Adrenal gland (tissue), 12 donors: Measurements from ENCODE around the gene OR2C3. TPM values are rescaled to one million over a fixed set of nuclear protein-coding genes. Genes with fewer than 3 reads are reported as not detected.
"Not testable (repeated sequence)": the region's sequence is repeated elsewhere in the genome, so short reads cannot be mapped to it uniquely, and the experiment has no call there.

Experiments
- DNase-seq, 7 donors: peaks; one replicate each; pipeline ENCODE4 v3.0.0-alpha.2; 2019 to 2020
- H3K27ac ChIP-seq, 5 donors: fragments of 200-600 bp; sonication (generic) in 4 of 5; 1 replicate in 3 of 5; 2 replicates in 2 of 5; pipeline versions ENCODE4 v1.5.1 to v1.8.0; 2016 to 2020; ENCODE audit warnings: mild to moderate bottlenecking in 1 of 5
- H3K27me3 ChIP-seq: fragments of 200-600 bp; 2 replicates; pipeline ENCODE4 v1.8.0; 2021
- H3K36me3 ChIP-seq, 2 donors: fragments of 200-600 bp; replicated peaks in 1 of 2; 1 replicate in 1 of 2; 2 replicates in 1 of 2; pipeline versions ENCODE4 v1.5.1 to v1.8.0; 2018 to 2022
- H3K4me1 ChIP-seq, 2 donors: fragments of 200-600 bp; replicated peaks in 1 of 2; 1 replicate in 1 of 2; 2 replicates in 1 of 2; pipeline versions ENCODE4 v1.5.1 to v1.8.0; 2018 to 2021
- H3K4me3 ChIP-seq, 4 donors: fragments of 200-600 bp; sonication (generic) in 3 of 4; one replicate each; pipeline ENCODE4 v1.5.1; 2016 to 2018
- H3K9me3 ChIP-seq, 3 donors: fragments of 200-600 bp; sonication (generic) in 1 of 3; replicated peaks in 1 of 3; 1 replicate in 2 of 3; 2 replicates in 1 of 3; pipeline versions ENCODE4 v1.5.1 to v1.8.0; 2016 to 2021
- CTCF ChIP-seq, 6 experiments: fragments of 450-650 bp in 4 of 6; fragments of 200-600 bp in 2 of 6; sonication (generic) in 1 of 6; IDR thresholded peaks; 1 replicate in 5 of 6; 2 replicates in 1 of 6; pipeline versions ENCODE4 v1.5.1 to v1.8.0; 2016 to 2021; ENCODE audit warnings: antibody characterized with exemption in 6 of 6, mild to moderate bottlenecking in 2 of 6, moderate library complexity in 1 of 6
- POLR2A ChIP-seq, 2 donors: fragments of 450-650 bp; IDR thresholded peaks; one replicate each; pipeline ENCODE4 v1.6.1; 2017; ENCODE audit warnings: antibody characterized with exemption in 2 of 2, mild to moderate bottlenecking in 2 of 2, moderate library complexity in 1 of 2
- WGBS, 4 donors: extraction: QIAGEN DNeasy Blood & Tissue Kit in 2 of 4; methylation state at CpG; one replicate each; pipeline versions ENCODE4 v1.1.5 to v1.1.7; 2013 to 2017; 5-methylcytosine and 5-hydroxymethylcytosine counted together
- intact Hi-C, 2 donors: fragments of 100-400 bp; cut with DNase I; formaldehyde crosslinking; loops; one replicate each; pipeline versions ENCODE4 v1.14.1 to v1.15.0; 2022 to 2023
- polyA plus RNA-seq, 3 donors: library from polyadenylated mRNA; stranded (reverse); fragments of 200-250 nt in 2 of 3; fragments of 350-450 nt in 1 of 3; fragmentation: Illumina TruSeq in 1 of 3; extraction: RNeasy Lipid Tissue Mini Kit (QIAGEN cat#74804) in 1 of 3; gene quantifications; one replicate each; pipeline ENCODE4 v1.2.3, GENCODE V29; 2013 to 2014
- total RNA-seq, 9 donors: library from RNA; depleted of rRNA in 4 of 9; stranded (reverse); fragments of >200 nt in 4 of 9; fragments of 120-200 nt in 1 of 9; fragmentation: NEBNext Ultra II Directional in 1 of 9; extraction: Animal tissue kit (Norgen Biotek cat#: 25700) in 1 of 9; gene quantifications; one replicate each; pipeline versions ENCODE4 v1.1.0 to v1.2.4, GENCODE V29; 2013 to 2023
- donor health status: healthy with polysubstance abuse.
- donor health status: Bipolar disorder and iron deficiency.
- donor health status: DM: yes; HTN: yes; CAD: no.
- donor health status: DM: no; HTN: no; CAD: no.
- donor health status: DM: no; HTN: no; CAD: no.
- donor health status: DM: yes; HTN: yes; CAD: no.

Gene OR2C3
- total and polyA plus RNA-seq, 12 donors = 0.02 to 0.11 TPM; not detected in 10

- Histone ChIP-seq H3K4me1 (no peaks in the 10 kb centered on the region), H3K36me3 (no peaks in the 10 kb centered on the region), H3K9me3 (no peaks in the 10 kb centered on the region), H3K4me3 (no peak overlapping the region), H3K27me3 (no peaks in the 10 kb centered on the region), H3K27ac (no peak overlapping the region)
- no peak for DNase-seq
- intact Hi-C loops = no loop called here
- TF ChIP-seq CTCF (IDR thresholded peaks at IDR 0.05) = no peak
- TF ChIP-seq POLR2A (IDR thresholded peaks at IDR 0.05) = no peak
- 18 to 71% (median 36%) methylated on average over 19 to 41 of the region's 41 CpGs for WGBS, 4 donors
Observed at GRCh38 chr1:247530785-247531184, 5.5 kb downstream of the OR2C3 start.

- intact Hi-C loops = no loop called here
- H3K36me3 ChIP-seq = no peaks in the 10 kb centered on the region
- H3K27me3 ChIP-seq = no peaks in the 10 kb centered on the region
- 61 to 83% (median 75%) methylated on average over 1 of the region's 1 CpG for WGBS, 4 donors
- no peaks in the 10 kb centered on the region for H3K9me3 ChIP-seq
- TF ChIP-seq CTCF (IDR thresholded peaks at IDR 0.05) (no peak), POLR2A (IDR thresholded peaks at IDR 0.05) (no peak)
- DNase-seq = no peak
- H3K4me3 ChIP-seq = no peak overlapping the region
- no peaks in the 10 kb centered on the region for H3K4me1 ChIP-seq
- H3K27ac ChIP-seq = no peak overlapping the region
Observed at GRCh38 chr1:247529771-247530355, 6.4 kb downstream of the OR2C3 start.

DNA sequence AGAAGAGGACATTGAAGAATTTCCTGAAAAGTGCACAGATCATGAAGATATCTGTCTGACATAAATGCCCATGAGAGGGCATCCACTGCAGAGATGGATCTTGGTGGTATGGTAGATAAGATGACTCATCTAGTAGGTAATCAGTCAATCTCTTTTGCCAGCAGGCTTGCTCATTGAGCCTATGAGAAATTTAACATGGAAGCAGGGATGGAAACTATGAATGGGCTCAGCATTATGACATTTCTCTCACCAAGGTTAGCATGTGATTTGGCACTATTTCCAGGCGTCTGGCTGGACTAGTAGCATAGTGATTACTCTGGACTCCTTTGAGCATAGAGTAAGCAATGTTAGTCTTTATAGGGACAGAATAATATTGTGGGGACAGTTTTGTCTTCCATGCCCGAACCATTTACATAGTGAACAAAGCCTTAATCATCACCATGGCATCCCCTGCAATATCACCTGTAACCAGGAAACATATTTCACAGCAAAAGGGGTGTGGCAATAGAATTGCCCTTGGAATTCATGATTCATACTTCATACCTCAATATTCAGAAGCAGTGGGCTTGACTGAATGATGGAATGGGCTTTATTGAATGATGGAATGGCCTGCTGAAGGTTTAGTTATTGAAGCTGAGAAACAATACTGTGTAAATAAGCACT is 7.3 kb downstream of the OR2C3 start:
- WGBS, 4 donors = 62 to 69% (median 64%) methylated on average over 2 of the region's 2 CpGs
- Histone ChIP-seq H3K4me1 (no peaks in the 10 kb centered on the region), H3K36me3 (no peaks in the 10 kb centered on the region), H3K4me3 (no peak overlapping the region), H3K27me3 (no peaks in the 10 kb centered on the region), H3K27ac (no peak overlapping the region), H3K9me3 (no peaks in the 10 kb centered on the region)
- TF ChIP-seq CTCF (IDR thresholded peaks at IDR 0.05) (no peak), POLR2A (IDR thresholded peaks at IDR 0.05) (no peak)
- intact Hi-C loops = no loop called here
- DNase-seq = no peak

DNA sequence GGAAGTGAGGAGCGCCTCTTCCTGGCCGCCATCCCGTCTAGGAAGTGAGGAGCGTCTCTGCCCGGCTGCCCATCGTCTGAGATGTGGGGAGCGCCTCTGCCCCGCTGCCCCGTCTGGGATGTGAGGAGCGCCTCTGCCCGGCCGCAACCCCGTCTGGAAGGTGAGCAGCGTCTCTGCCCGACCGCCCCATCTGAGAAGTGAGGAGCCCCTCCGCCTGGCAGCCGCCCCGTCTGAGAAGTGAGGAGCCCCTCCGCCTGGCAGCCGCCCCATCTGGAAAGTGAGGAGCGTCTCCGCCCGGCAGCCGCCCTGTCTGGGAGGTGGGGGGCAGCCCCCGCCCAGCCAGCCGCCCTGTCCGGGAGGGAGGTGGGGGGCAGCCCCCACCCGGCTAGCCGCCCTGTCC is 14.4 kb downstream of the OR2C3 start:
- 91 to 96% (median 92%) methylated on average over 5 to 23 of the region's 30 CpGs for WGBS, 4 donors
- H3K36me3 ChIP-seq, H3K27me3 ChIP-seq, H3K9me3 ChIP-seq, DNase-seq, H3K4me1 ChIP-seq, intact Hi-C loops, H3K4me3 ChIP-seq, H3K27ac ChIP-seq: not testable (repeated sequence)

- DNase-seq = no peak
- H3K27me3 ChIP-seq = no peaks in the 10 kb centered on the region
- TF ChIP-seq POLR2A (IDR thresholded peaks at IDR 0.05) (no peak), CTCF (IDR thresholded peaks at IDR 0.05) (no peak)
- 75 to 88% (median 81%) methylated on average over 17 to 19 of the region's 19 CpGs for WGBS, 4 donors
- H3K36me3 ChIP-seq = no peaks in the 10 kb centered on the region
- no peak overlapping the region for H3K27ac ChIP-seq
- H3K4me1 ChIP-seq = no peaks in the 10 kb centered on the region
- intact Hi-C loops = no loop called here
- no peaks in the 10 kb centered on the region for H3K9me3 ChIP-seq
- no peak overlapping the region for H3K4me3 ChIP-seq
Observed at GRCh38 chr1:247518613-247518891, 17.7 kb downstream of the OR2C3 start.
